Right atrium auricular region (tissue), 2 donors: Measurements from ENCODE around the gene KCNF1. TPM values are rescaled to one million over a fixed set of nuclear protein-coding genes. Genes with fewer than 3 reads are reported as not detected.

ENCODE experiments used
- DNase-seq: peaks from one replicate; pipeline ENCODE4 v3.0.0-alpha.2; 2019; ENCODE audit warnings: low spot score
- H3K27ac ChIP-seq, 2 donors: fragments of 200-600 bp; sonication (generic); 1 replicate in 1 of 2; 2 replicates in 1 of 2; pipeline ENCODE4 v1.5.1; 2016 to 2019
- H3K27me3 ChIP-seq, 2 donors: fragments of 200-600 bp; sonication (generic); one replicate each; pipeline versions ENCODE4 v1.5.1 to v1.6.0; 2017 to 2019
- H3K36me3 ChIP-seq: fragments of 200-600 bp; sonication (generic); one replicate; pipeline ENCODE4 v1.5.1; 2016
- H3K4me1 ChIP-seq, 2 donors: fragments of 200-600 bp; sonication (generic); one replicate each; pipeline versions ENCODE4 v1.5.1 to v1.6.0; 2017 to 2019
- H3K4me3 ChIP-seq, 2 donors: fragments of 200-600 bp; sonication (generic); 1 replicate in 1 of 2; 2 replicates in 1 of 2; pipeline ENCODE4 v1.5.1; 2017 to 2019; ENCODE audit warnings: mild to moderate bottlenecking in 1 of 2, moderate library complexity in 1 of 2
- H3K9me3 ChIP-seq, 2 donors: fragments of 200-600 bp; sonication (generic); one replicate each; pipeline ENCODE4 v1.5.1; 2019
- total RNA-seq, 2 donors: library from RNA; depleted of rRNA; stranded (reverse); fragments of >200 nt; gene quantifications; one replicate each; pipeline ENCODE4 v1.1.0, GENCODE V29; 2016
- TF ChIP-seq, protein P1 (sequence below), 2 donors: fragments of 200-600 bp; sonication (generic); IDR thresholded peaks; one replicate each; pipeline ENCODE4 v1.5.1; 2019; ENCODE audit warnings: antibody characterized with exemption in 2 of 2

The KCNF1 gene
- total RNA-seq, 2 donors from 2014 or later, result 0.30 to 0.94 TPM

DNA sequence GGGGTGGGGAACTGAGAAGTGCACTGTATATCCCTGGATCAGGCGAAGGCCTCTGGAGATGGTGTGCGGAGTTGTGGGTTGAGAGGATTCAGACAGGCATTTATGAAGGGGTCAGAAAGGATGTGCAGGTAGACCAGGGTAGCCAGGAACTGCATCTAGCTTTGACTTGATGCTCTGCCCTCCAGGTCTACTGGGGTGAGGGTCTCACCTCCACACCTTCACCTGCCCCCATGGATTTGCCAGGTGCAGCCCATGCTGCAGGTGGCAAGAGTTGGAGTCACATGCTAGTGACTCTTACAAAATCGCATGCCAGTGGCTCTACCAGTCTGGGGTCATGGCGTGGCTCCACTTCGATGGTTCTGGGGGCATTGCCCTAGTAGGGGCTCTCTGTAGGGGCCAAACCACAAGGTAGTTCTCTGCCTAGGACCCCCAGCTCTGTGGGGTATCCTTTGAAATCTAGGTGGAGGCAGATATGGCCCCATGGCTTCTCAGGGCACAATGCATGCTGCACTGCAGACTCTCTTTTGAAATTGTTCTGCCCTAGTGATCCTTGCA, 18.9 kb upstream of the KCNF1 start:
- no peak for DNase-seq
- Histone ChIP-seq H3K36me3 (no peaks in the 10 kb centered on the region), H3K4me1 (no peaks in the 10 kb centered on the region), H3K27ac (no peak overlapping the region), H3K27me3 (no peaks in the 10 kb centered on the region), H3K4me3 (no peak overlapping the region), H3K9me3 (no peaks in the 10 kb centered on the region)
- TF ChIP-seq, protein P1, sequence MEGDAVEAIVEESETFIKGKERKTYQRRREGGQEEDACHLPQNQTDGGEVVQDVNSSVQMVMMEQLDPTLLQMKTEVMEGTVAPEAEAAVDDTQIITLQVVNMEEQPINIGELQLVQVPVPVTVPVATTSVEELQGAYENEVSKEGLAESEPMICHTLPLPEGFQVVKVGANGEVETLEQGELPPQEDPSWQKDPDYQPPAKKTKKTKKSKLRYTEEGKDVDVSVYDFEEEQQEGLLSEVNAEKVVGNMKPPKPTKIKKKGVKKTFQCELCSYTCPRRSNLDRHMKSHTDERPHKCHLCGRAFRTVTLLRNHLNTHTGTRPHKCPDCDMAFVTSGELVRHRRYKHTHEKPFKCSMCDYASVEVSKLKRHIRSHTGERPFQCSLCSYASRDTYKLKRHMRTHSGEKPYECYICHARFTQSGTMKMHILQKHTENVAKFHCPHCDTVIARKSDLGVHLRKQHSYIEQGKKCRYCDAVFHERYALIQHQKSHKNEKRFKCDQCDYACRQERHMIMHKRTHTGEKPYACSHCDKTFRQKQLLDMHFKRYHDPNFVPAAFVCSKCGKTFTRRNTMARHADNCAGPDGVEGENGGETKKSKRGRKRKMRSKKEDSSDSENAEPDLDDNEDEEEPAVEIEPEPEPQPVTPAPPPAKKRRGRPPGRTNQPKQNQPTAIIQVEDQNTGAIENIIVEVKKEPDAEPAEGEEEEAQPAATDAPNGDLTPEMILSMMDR (IDR thresholded peaks at IDR 0.05), result no peak

DNA sequence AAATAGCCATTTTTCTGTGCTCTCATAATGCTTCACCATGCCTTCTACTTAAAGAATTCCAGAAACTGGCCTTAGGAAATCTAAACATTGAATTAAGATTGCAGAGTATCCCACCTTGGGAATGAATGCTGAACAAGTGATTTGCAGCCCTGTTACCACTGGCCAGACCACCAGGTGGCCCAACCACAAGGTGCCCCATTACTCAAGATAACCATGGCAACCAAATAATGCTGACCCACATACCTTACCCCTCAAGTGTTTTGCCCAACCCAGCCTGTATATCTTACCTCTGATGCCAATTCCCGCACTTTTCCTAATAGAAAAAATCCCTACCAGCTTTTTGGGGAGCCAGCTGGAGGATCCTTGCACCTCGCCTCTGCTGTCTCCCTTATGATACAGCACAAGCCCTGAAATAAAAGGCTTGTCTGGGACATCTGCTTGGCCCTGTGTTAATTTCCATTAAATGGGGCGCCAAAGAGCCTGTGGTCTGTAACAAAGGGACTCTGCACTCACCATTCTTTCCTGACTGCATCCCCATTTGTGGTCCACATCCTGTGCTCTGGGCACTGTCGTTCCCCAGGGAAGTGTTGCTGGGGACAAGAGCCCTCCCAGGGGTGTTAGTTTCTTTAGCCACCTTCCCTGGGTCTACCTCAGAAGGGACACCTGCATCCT, 17.3 kb upstream of the KCNF1 start:
- DNase-seq, result no peak
- no peaks in the 10 kb centered on the region for H3K9me3 ChIP-seq
- no peak overlapping the region for H3K27ac ChIP-seq
- TF ChIP-seq, protein P1 (IDR thresholded peaks at IDR 0.05), result no peak
- no peaks in the 10 kb centered on the region for H3K4me1 ChIP-seq
- no peaks in the 10 kb centered on the region for H3K27me3 ChIP-seq
- H3K4me3 ChIP-seq, result no peak overlapping the region
- no peaks in the 10 kb centered on the region for H3K36me3 ChIP-seq

DNA sequence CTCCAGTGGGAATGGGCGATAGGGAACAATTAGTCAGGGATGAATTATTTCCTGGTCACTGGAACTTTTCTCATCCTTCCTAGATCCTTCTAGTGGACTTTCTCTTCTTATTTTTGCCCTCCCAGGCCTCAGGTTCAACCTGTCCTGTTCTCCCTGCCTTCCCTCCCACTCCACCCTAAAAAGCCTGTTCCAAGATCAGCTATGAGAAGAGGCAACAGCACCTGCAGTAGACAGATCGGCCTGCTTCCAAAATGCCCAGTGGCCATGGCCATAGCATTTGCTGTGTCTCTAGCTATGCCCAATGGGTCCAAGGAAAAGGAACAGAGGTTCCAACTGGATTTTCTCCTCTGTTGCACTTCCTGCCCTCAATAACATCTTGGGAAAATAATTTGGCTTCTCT, 16.5 kb upstream of the KCNF1 start:
- Histone ChIP-seq H3K36me3 (no peaks in the 10 kb centered on the region), H3K4me3 (no peak overlapping the region), H3K9me3 (no peaks in the 10 kb centered on the region), H3K27me3 (no peaks in the 10 kb centered on the region), H3K27ac (no peak overlapping the region), H3K4me1 (no peaks in the 10 kb centered on the region)
- DNase-seq, result no peak
- TF ChIP-seq, protein P1 (IDR thresholded peaks at IDR 0.05), result no peak

DNA sequence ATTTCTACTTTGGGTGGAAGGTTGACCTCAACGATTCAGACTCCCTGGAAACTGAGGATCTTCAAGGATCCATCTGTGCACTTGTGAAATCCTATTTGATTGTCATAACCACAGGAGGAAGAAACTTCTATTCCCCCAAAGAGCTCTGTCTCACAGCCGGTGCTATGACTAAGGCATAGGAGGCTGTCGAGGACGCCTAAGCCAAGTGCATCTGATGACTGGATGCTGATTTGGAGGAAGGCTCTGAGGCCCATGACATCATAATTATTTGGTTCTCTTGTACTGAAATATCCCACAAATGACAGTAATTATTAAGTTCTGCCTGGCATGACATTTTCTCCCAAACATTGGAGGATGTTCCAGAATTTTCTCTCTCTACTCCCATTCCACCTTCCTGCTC, 13.8 kb upstream of the KCNF1 start:
- Histone ChIP-seq H3K36me3 (no peaks in the 10 kb centered on the region), H3K4me3 (no peak overlapping the region), H3K9me3 (no peaks in the 10 kb centered on the region), H3K4me1 (peaks cover 0 to 7% of the 10 kb centered on the region in 2 donors), H3K27me3 (no peaks in the 10 kb centered on the region), H3K27ac (no peak overlapping the region)
- TF ChIP-seq, protein P1 (IDR thresholded peaks at IDR 0.05), result no peak
- no peak for DNase-seq

DNA sequence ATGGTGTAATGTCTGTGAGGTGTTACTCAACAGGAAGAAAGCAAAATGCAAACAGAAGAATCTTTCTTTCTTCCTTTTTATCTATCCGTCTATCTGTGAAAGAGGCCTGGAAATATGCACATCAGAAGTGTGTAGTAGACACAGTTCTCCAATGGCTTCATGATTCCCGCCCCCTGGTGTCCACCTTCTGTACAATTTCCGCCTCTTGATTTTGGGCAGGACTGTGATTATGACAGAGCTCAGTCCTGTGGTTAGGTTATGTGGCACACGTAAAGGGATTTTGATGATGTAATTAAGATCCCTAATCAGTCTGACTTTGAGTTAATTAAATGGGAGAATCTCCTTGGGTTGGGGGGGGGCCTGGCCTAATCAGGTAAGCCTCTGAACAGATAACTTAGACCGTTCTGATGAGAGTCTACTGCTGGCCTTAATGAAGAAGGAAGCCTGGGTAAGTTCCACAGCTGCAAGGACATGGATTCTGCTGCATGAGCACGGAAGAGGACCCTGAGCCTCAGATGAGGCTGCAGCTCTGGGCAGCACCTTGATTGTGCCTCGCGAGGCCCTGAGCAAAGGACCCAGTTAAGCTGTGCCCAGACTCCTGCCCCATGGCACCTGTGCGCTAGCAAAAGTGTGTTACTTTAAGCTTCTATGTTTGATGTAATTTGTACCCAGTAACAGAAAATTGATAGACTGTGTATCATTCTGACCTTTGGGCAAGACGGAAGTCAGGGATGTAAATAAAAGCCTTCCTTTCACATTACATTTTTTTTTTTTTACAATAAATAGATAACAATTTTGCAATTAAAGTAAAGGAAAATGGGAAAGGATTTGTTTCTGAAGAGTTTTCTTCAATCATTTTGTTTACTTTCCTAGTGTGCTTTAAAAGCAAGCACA, 11.3 kb upstream of the KCNF1 start:
- Histone ChIP-seq H3K9me3 (no peaks in the 10 kb centered on the region), H3K4me3 (no peak overlapping the region), H3K27me3 (no peaks in the 10 kb centered on the region), H3K4me1 (peaks cover 0 to 7% of the 10 kb centered on the region in 2 donors), H3K27ac (no peak overlapping the region), H3K36me3 (no peaks in the 10 kb centered on the region)
- TF ChIP-seq, protein P1 (IDR thresholded peaks at IDR 0.05), result no peak
- DNase-seq, result no peak
